HG03565 (cell line): ENCODE data around the gene ZFAND3.

ENCODE experiments used
- ATAC-seq: cut with Tn5 transposase; IDR thresholded peaks from one replicate; pipeline ENCODE4 v1.9.1; 2021; ENCODE audit warnings: mild to moderate bottlenecking, moderate library complexity; ENCODE audit not compliant: unreplicated experiment

The ZFAND3 gene

GRCh38 chr6:38077488-38078030 is 258.0 kb downstream of the ZFAND3 start:
- ATAC-seq, result no peak

- no peak for ATAC-seq
Measured at GRCh38 chr6:38078671-38079070, 259.1 kb downstream of the ZFAND3 start.

GRCh38 chr6:38079107-38079506 is 259.6 kb downstream of the ZFAND3 start:
- ATAC-seq, result no peak

- no peak for ATAC-seq
Measured at GRCh38 chr6:38079537-38079936, 260.0 kb downstream of the ZFAND3 start.

- ATAC-seq, result no peak
Measured at GRCh38 chr6:38080360-38080759, 260.8 kb downstream of the ZFAND3 start.

GRCh38 chr6:38080889-38081288 is 261.4 kb downstream of the ZFAND3 start:
- no peak for ATAC-seq

GRCh38 chr6:38085031-38085430 is 265.5 kb downstream of the ZFAND3 start:
- ATAC-seq, result no peak

GRCh38 chr6:38086346-38086745 is 266.8 kb downstream of the ZFAND3 start:
- no peak for ATAC-seq

GRCh38 chr6:38088010-38088409 is 268.5 kb downstream of the ZFAND3 start:
- ATAC-seq, result no peak

- no peak for ATAC-seq
Measured at GRCh38 chr6:38088829-38089228, 269.3 kb downstream of the ZFAND3 start.

- no peak for ATAC-seq
Measured at GRCh38 chr6:38091613-38092012, 272.1 kb downstream of the ZFAND3 start.

GRCh38 chr6:38092465-38092864 is 272.9 kb downstream of the ZFAND3 start:
- no peak for ATAC-seq

GRCh38 chr6:38092964-38093363 is 273.4 kb downstream of the ZFAND3 start:
- no peak for ATAC-seq

- no peak for ATAC-seq
Measured at GRCh38 chr6:38095054-38095453, 275.5 kb downstream of the ZFAND3 start.

- no peak for ATAC-seq
Measured at GRCh38 chr6:38099221-38099620, 279.7 kb downstream of the ZFAND3 start.

- peak; percentile 44 for ATAC-seq
Measured at GRCh38 chr6:38100380-38100779, 280.9 kb downstream of the ZFAND3 start.

- no peak for ATAC-seq
Measured at GRCh38 chr6:38103921-38104320, 284.4 kb downstream of the ZFAND3 start.

GRCh38 chr6:38105066-38105465 is 285.5 kb downstream of the ZFAND3 start:
- ATAC-seq, result no peak

- no peak for ATAC-seq
Measured at GRCh38 chr6:38107073-38107472, 287.5 kb downstream of the ZFAND3 start.

GRCh38 chr6:38110481-38110971 is 291.0 kb downstream of the ZFAND3 start:
- ATAC-seq, result no peak

- no peak for ATAC-seq
Measured at GRCh38 chr6:38112181-38112580, 292.7 kb downstream of the ZFAND3 start.

- no peak for ATAC-seq
Measured at GRCh38 chr6:38113825-38114576, 294.5 kb downstream of the ZFAND3 start.
